Parathyroid adenoma (tissue), 2 donors: ENCODE data around the gene TNS4.

Experiments
- H2AFZ ChIP-seq: fragments of 300-600 bp; sonication (generic); one replicate; pipeline ENCODE4 v1.7.0; 2017; ENCODE audit warnings: antibody characterized with exemption, mild to moderate bottlenecking
- H3K27ac ChIP-seq: fragments of 300-600 bp; sonication (generic); one replicate; pipeline ENCODE4 v1.7.0; 2017
- H3K27me3 ChIP-seq: fragments of 300-600 bp; sonication (generic); one replicate; pipeline ENCODE4 v1.7.0; 2017; ENCODE audit warnings: low read length; ENCODE audit not compliant: control insufficient read depth, insufficient read depth
- H3K36me3 ChIP-seq: fragments of 300-600 bp; sonication (generic); one replicate; pipeline ENCODE4 v1.7.0; 2017; ENCODE audit warnings: low read length; ENCODE audit not compliant: control insufficient read depth, insufficient read depth
- H3K4me1 ChIP-seq: fragments of 300-600 bp; sonication (generic); one replicate; pipeline ENCODE4 v1.7.0; 2017; ENCODE audit warnings: control low read depth
- H3K4me2 ChIP-seq: fragments of 300-600 bp; sonication (generic); one replicate; pipeline ENCODE4 v1.7.0; 2017; ENCODE audit warnings: low read length
- H3K4me3 ChIP-seq: fragments of 300-600 bp; sonication (generic); one replicate; pipeline ENCODE4 v1.7.0; 2017; ENCODE audit warnings: low read depth, low read length
- H3K79me2 ChIP-seq: fragments of 300-600 bp; sonication (generic); one replicate; pipeline ENCODE4 v1.7.0; 2017; ENCODE audit warnings: control low read depth
- H3K9ac ChIP-seq: fragments of 300-600 bp; sonication (generic); one replicate; pipeline ENCODE4 v1.7.0; 2017; ENCODE audit warnings: mild to moderate bottlenecking
- H3K9me3 ChIP-seq: fragments of 300-600 bp; sonication (generic); one replicate; pipeline ENCODE4 v1.7.0; 2017; ENCODE audit warnings: low read length; ENCODE audit not compliant: control insufficient read depth
- TF ChIP-seq, protein P1 (sequence below): fragments of 300-600 bp; sonication (generic); IDR thresholded peaks from one replicate; pipeline ENCODE4 v1.7.0; 2017; ENCODE audit warnings: antibody characterized with exemption, mild to moderate bottlenecking
- donor health status: primary hyperparathyroidism.

TNS4 gene

DNA sequence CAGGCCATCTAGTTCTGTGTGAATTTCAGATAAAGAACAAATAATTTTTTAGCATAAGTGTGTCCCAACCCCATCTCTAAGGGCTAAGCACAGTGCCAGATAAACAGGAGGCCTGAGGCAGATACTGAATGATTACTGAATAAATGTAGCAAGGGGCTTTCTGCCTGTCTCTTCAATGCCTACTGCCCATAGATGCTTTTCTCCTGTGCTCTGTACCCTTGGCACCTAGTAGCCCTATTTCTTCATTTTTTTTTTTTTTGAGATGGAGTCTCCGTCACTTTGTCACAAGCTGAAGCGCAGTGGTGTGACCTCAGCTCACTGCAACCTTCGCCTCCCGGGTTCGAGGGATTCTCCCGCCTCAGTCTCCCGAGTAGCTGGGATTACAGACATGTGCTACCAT is 32.9 kb downstream of the TNS4 start:
- no peaks in the 10 kb centered on the region for H3K36me3 ChIP-seq
- H3K4me1 ChIP-seq: no peaks in the 10 kb centered on the region
- H3K27ac ChIP-seq: no peak overlapping the region
- no peak overlapping the region for H3K4me2 ChIP-seq
- no peaks in the 10 kb centered on the region for H3K9me3 ChIP-seq
- H3K4me3 ChIP-seq: no peak overlapping the region
- H2AFZ ChIP-seq: no peak overlapping the region
- no peak overlapping the region for H3K9ac ChIP-seq
- H3K79me2 ChIP-seq: no peaks in the 10 kb centered on the region
- H3K27me3 ChIP-seq: no peaks in the 10 kb centered on the region
- TF ChIP-seq, protein P1, sequence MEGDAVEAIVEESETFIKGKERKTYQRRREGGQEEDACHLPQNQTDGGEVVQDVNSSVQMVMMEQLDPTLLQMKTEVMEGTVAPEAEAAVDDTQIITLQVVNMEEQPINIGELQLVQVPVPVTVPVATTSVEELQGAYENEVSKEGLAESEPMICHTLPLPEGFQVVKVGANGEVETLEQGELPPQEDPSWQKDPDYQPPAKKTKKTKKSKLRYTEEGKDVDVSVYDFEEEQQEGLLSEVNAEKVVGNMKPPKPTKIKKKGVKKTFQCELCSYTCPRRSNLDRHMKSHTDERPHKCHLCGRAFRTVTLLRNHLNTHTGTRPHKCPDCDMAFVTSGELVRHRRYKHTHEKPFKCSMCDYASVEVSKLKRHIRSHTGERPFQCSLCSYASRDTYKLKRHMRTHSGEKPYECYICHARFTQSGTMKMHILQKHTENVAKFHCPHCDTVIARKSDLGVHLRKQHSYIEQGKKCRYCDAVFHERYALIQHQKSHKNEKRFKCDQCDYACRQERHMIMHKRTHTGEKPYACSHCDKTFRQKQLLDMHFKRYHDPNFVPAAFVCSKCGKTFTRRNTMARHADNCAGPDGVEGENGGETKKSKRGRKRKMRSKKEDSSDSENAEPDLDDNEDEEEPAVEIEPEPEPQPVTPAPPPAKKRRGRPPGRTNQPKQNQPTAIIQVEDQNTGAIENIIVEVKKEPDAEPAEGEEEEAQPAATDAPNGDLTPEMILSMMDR: no peak

DNA sequence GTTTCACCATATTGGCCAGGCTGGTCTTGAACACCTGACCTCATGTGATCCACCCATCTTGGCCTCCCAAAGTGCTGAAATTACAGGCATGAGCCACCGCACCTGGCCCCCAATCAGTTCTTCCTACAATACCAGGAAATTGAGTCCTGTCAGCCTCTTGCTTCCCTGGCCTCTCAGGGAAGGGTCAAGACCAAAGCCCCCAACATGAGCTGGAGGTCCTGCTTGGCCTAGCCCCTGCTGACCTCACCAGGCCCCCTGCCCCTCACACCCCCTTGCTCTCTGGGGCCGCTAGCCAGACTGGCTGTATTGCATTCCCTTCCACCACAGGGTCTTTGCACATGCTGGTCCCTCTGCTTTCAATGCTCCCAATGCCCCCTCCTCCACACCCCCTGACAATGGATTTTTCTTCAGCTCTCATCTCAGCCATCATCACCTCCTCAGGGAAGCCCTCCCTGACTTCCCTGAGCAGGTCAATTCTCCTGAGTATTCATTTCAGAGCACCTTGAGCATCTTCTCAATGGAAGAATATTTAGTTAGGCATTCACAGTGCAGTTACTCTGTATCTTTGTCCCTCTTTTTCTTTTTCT is 34.0 kb downstream of the TNS4 start:
- Histone ChIP-seq H3K9ac (no peak overlapping the region), H3K4me1 (no peaks in the 10 kb centered on the region), H2AFZ (no peak overlapping the region), H3K36me3 (no peaks in the 10 kb centered on the region), H3K27me3 (no peaks in the 10 kb centered on the region), H3K4me3 (no peak overlapping the region), H3K4me2 (no peak overlapping the region), H3K9me3 (no peaks in the 10 kb centered on the region), H3K27ac (no peak overlapping the region), H3K79me2 (no peaks in the 10 kb centered on the region)
- TF ChIP-seq, protein P1: no peak

DNA sequence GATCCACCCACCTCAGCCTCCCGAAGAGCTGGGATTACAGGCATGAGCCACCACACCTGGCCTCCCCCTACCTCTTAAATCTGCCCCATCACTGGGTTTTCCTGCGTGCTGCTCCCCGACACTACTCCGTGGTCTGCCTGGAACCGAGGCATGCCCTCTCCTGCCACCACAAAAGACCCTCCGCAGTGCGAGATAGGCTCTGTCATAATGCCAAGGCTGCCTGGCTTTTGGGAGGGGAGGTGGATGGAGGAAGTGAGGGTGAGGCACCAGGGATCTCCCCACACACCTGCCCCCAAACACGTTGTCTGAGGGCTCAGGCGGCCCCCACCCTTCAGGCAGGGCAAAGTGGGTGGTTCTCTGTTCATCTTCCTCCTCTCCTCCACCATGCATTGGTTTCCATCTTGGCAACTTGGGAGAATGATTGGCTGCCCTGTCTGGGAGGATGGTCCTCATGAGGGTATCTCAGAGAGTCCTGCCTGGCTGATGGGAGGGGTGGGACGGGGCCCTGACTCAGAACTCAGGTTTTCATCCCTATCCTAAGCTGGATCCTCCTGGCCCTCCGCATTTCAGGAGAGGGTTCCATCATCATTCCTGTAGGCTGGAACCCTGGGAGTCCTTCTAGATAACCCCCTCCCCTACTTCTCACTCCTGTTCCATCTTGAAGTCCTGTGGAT is 35.0 kb downstream of the TNS4 start:
- no peak overlapping the region for H3K27ac ChIP-seq
- H3K9me3 ChIP-seq: no peaks in the 10 kb centered on the region
- no peak overlapping the region for H3K4me2 ChIP-seq
- H3K4me3 ChIP-seq: no peak overlapping the region
- no peaks in the 10 kb centered on the region for H3K79me2 ChIP-seq
- TF ChIP-seq, protein P1: no peak
- H3K36me3 ChIP-seq: no peaks in the 10 kb centered on the region
- no peaks in the 10 kb centered on the region for H3K4me1 ChIP-seq
- no peak overlapping the region for H3K9ac ChIP-seq
- no peak overlapping the region for H2AFZ ChIP-seq
- H3K27me3 ChIP-seq: no peaks in the 10 kb centered on the region

DNA sequence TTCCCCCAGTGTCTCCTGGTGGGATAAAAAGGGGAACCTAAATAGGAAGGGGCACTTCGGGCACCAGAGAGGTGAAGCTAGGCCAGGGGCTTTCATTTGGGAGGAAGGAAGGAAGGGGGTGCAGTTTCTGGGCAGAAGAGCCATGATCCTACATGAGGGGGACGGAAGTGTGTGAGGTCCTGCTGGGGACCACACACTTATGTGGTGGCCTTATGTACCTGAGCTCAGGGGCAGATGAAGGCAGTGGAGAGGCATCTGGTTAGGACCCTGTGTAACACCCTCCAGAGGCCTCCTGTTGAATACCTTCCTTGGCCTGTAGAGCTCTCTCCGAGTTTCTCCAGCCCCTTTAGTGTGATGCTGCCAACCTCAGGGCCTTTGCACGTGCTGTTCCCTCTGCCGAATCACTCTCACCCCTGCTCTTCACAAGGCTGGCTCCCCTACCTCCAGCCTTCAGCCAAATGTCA is 37.0 kb downstream of the TNS4 start:
- TF ChIP-seq, protein P1: no peak

DNA sequence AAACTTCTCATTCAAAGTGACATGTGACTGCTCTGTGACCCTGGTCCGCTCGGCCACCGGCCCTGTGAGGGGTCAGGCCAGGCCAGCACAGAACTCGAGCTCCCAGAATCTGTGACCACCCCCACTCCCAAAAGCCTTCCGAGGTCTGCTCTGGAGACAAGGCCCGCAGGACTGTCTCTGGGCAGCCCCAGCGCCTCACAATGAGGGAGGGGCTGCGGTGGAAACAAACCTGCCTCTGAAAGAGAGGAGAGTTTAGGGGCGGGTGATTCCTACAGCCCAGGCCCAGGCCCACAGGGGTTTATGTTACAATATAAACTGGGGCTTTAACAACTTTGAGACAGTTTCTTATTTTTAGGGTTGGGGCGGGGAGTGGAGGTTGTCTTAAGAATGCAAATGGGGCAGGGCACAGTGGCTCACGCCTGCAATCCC is 38.3 kb downstream of the TNS4 start:
- H2AFZ ChIP-seq: no peak overlapping the region
- H3K27ac ChIP-seq: no peak overlapping the region
- TF ChIP-seq, protein P1: no peak
- no peaks in the 10 kb centered on the region for H3K4me1 ChIP-seq
- H3K4me2 ChIP-seq: no peak overlapping the region
- H3K9ac ChIP-seq: no peak overlapping the region
- no peak overlapping the region for H3K4me3 ChIP-seq
- no peaks in the 10 kb centered on the region for H3K27me3 ChIP-seq
- no peaks in the 10 kb centered on the region for H3K79me2 ChIP-seq
- no peaks in the 10 kb centered on the region for H3K36me3 ChIP-seq
- no peaks in the 10 kb centered on the region for H3K9me3 ChIP-seq

More for the DNA sequence above, 37.0 kb downstream of the TNS4 start:
- no peaks in the 10 kb centered on the region for H3K36me3 ChIP-seq
- H3K27me3 ChIP-seq: no peaks in the 10 kb centered on the region
- no peak overlapping the region for H2AFZ ChIP-seq
- H3K9ac ChIP-seq: no peak overlapping the region
- no peaks in the 10 kb centered on the region for H3K4me1 ChIP-seq
- H3K4me3 ChIP-seq: no peak overlapping the region
- no peaks in the 10 kb centered on the region for H3K79me2 ChIP-seq
- H3K27ac ChIP-seq: no peak overlapping the region
- H3K9me3 ChIP-seq: no peaks in the 10 kb centered on the region
- no peak overlapping the region for H3K4me2 ChIP-seq
